Hepatocyte (in vitro differentiated cells): Measurements from ENCODE around the gene AKR1E2. TPM values are rescaled to one million over a fixed set of nuclear protein-coding genes. Genes with fewer than 3 reads are reported as not detected.

Experiments used
- DNase-seq: peaks from one replicate; pipeline ENCODE4 v3.0.0-alpha.2; 2016; ENCODE audit warnings: low spot score
- H2AFZ ChIP-seq: fragments of 200-600 bp; sonication (generic); 2 replicates; pipeline ENCODE4 v1.6.0; 2016; ENCODE audit warnings: antibody characterized with exemption, mild to moderate bottlenecking
- H3K27ac ChIP-seq: fragments of 200-600 bp; sonication (generic); 2 replicates; pipeline ENCODE4 v1.5.1; 2016; ENCODE audit warnings: mild to moderate bottlenecking
- H3K27me3 ChIP-seq: fragments of 200-600 bp; sonication (generic); 2 replicates; pipeline ENCODE4 v1.6.1; 2016
- H3K36me3 ChIP-seq: fragments of 200-600 bp; sonication (generic); replicated peaks from 2 replicates; pipeline ENCODE4 v1.5.1; 2016; ENCODE audit warnings: low read depth; ENCODE audit not compliant: insufficient read depth
- H3K4me1 ChIP-seq: fragments of 200-600 bp; sonication (generic); 2 replicates; pipeline ENCODE4 v1.5.1; 2016; ENCODE audit warnings: mild to moderate bottlenecking, moderate library complexity; ENCODE audit not compliant: insufficient read depth
- H3K4me2 ChIP-seq: fragments of 200-600 bp; sonication (generic); 2 replicates; pipeline ENCODE4 v1.6.0; 2016
- H3K4me3 ChIP-seq: fragments of 200-600 bp; sonication (generic); 2 replicates; pipeline ENCODE4 v1.5.1; 2016; ENCODE audit warnings: mild to moderate bottlenecking
- H3K79me2 ChIP-seq: fragments of 200-600 bp; sonication (generic); 2 replicates; pipeline ENCODE4 v1.6.0; 2017; ENCODE audit warnings: mild to moderate bottlenecking
- H3K9me2 ChIP-seq: fragments of 200-600 bp; sonication (generic); replicated peaks from 2 replicates; pipeline ENCODE4 v1.6.0; 2017; ENCODE audit warnings: mild to moderate bottlenecking; ENCODE audit not compliant: insufficient read depth
- H3K9me3 ChIP-seq: fragments of 200-600 bp; sonication (generic); 2 replicates; pipeline ENCODE4 v1.5.1; 2016; ENCODE audit warnings: low read depth, mild to moderate bottlenecking
- H4K20me1 ChIP-seq: fragments of 200-600 bp; sonication (generic); 2 replicates; pipeline ENCODE4 v1.6.0; 2016; ENCODE audit warnings: mild to moderate bottlenecking; ENCODE audit not compliant: insufficient read depth, poor library complexity, severe bottlenecking
- EZH2 ChIP-seq: fragments of 200-600 bp; sonication (generic); IDR thresholded peaks from 2 replicates; pipeline ENCODE4 v1.6.1; 2016; ENCODE audit warnings: antibody characterized with exemption, mild to moderate bottlenecking, borderline replicate concordance
- EZH2phosphoT487 ChIP-seq: fragments of 200-600 bp; sonication (generic); IDR thresholded peaks from one replicate; pipeline ENCODE4 v1.6.1; 2018; ENCODE audit warnings: antibody characterized with exemption, mild to moderate bottlenecking, low read depth, moderate library complexity; ENCODE audit not compliant: unreplicated experiment, severe bottlenecking
- WGBS: methylation state at CpG from one replicate; pipeline ENCODE4 v1.1.6; 2016; ENCODE audit warnings: low lambda C conversion rate; ENCODE audit errors: missing lambda C conversion rate; 5-methylcytosine and 5-hydroxymethylcytosine counted together
- polyA plus RNA-seq: library from polyadenylated mRNA; unstranded; fragments of >200 nt; fragmentation: Nextera tagmentation; extraction: Ambion mirVana; gene quantifications from 2 replicates; pipeline ENCODE4 v1.2.1, GENCODE V29; 2016
- total RNA-seq: library from RNA; depleted of rRNA; stranded (reverse); fragments of >200 nt; gene quantifications from 2 replicates; pipeline ENCODE4 v1.2.3, GENCODE V29; 2014
- TF ChIP-seq, protein P1 (sequence below): fragments of 200-600 bp; sonication (generic); IDR thresholded peaks from 2 replicates; pipeline ENCODE4 v1.5.1; 2016; ENCODE audit warnings: antibody characterized with exemption, mild to moderate bottlenecking; ENCODE audit not compliant: poor library complexity

Gene AKR1E2
- total and polyA plus RNA-seq, 2 experiments from 2014 or later = 1.6 to 4.2 TPM

DNA sequence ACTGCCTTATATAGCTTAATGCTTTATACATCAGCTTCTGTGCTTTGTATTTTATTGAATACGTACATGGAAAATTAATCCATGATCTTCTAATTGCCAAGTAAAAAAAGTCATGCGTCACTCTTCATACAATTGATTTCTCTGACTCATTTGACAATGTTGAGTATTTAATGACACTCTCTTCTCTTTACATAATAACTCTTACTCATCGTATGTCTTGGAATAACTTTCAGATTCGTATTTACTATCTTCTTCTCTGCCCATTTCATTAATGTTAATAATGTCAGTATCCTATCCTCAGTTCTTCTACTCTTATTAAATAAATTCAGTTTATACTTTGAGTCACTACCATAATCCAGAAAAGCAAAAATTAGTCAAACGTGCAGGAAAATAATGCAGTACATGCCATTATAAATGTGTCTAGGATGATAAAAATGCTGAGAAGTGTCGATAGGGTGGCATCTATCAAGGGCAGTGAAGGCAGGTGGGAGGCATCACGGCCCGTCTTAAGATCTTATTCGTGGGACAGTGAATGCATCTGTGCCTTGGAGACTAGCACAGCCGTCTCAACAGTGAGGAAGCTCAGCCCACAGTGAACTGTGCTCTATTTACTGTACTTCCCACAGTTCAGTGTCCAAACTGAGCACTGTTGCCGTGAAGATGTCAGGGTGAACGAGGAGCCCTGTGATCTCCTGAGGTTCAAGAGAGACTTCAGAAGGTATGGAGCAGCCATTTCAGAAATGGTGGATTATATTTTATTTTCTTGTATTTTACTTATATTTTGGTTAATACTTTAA lies 39.8 kb upstream of the AKR1E2 start:
- WGBS = 79% methylated on average over 12 of the region's 12 CpGs
- no peak overlapping the region for H3K27ac ChIP-seq
- no peaks in the 10 kb centered on the region for H4K20me1 ChIP-seq
- DNase-seq = no peak
- no peaks in the 10 kb centered on the region for H3K4me1 ChIP-seq
- no peak overlapping the region for H3K4me2 ChIP-seq
- TF ChIP-seq EZH2 (no peak), EZH2phosphoT487 (no peak)
- TF ChIP-seq, protein P1, sequence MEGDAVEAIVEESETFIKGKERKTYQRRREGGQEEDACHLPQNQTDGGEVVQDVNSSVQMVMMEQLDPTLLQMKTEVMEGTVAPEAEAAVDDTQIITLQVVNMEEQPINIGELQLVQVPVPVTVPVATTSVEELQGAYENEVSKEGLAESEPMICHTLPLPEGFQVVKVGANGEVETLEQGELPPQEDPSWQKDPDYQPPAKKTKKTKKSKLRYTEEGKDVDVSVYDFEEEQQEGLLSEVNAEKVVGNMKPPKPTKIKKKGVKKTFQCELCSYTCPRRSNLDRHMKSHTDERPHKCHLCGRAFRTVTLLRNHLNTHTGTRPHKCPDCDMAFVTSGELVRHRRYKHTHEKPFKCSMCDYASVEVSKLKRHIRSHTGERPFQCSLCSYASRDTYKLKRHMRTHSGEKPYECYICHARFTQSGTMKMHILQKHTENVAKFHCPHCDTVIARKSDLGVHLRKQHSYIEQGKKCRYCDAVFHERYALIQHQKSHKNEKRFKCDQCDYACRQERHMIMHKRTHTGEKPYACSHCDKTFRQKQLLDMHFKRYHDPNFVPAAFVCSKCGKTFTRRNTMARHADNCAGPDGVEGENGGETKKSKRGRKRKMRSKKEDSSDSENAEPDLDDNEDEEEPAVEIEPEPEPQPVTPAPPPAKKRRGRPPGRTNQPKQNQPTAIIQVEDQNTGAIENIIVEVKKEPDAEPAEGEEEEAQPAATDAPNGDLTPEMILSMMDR = no peak
- no peaks in the 10 kb centered on the region for H3K9me2 ChIP-seq
- no peaks in the 10 kb centered on the region for H3K9me3 ChIP-seq
- H3K27me3 ChIP-seq = no peaks in the 10 kb centered on the region
- no peak overlapping the region for H2AFZ ChIP-seq
- H3K79me2 ChIP-seq = no peaks in the 10 kb centered on the region
- H3K4me3 ChIP-seq = no peak overlapping the region
- H3K36me3 ChIP-seq = no peaks in the 10 kb centered on the region

DNA sequence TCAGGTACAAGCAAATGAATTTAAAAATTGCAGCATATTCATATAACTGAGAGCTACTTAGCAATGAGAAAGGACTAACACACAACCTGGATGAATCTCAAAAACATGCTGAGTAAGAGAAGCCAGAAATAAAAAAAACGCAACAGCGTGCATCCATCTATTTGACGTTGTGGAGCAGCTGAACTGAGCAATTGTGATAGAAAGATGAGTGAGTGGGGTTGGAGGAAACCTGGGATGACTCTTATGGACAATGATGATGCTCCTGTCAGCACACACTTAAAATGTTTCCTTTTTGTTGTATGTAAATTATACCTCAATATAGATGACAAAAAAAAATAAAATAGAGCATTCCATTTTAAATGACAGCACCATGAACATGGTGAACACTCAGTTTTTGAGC lies 36.0 kb upstream of the AKR1E2 start:
- no peaks in the 10 kb centered on the region for H4K20me1 ChIP-seq
- H3K79me2 ChIP-seq = no peaks in the 10 kb centered on the region
- no peaks in the 10 kb centered on the region for H3K9me3 ChIP-seq
- no peak overlapping the region for H3K4me3 ChIP-seq
- no peak overlapping the region for H3K27ac ChIP-seq
- no peak overlapping the region for H3K4me2 ChIP-seq
- H3K36me3 ChIP-seq = no peaks in the 10 kb centered on the region
- no peak overlapping the region for H2AFZ ChIP-seq
- TF ChIP-seq EZH2 (no peak), EZH2phosphoT487 (no peak)
- no peak for DNase-seq
- WGBS = 97% methylated on average over 3 of the region's 3 CpGs
- no peaks in the 10 kb centered on the region for H3K9me2 ChIP-seq
- no peaks in the 10 kb centered on the region for H3K4me1 ChIP-seq
- no peaks in the 10 kb centered on the region for H3K27me3 ChIP-seq

DNA sequence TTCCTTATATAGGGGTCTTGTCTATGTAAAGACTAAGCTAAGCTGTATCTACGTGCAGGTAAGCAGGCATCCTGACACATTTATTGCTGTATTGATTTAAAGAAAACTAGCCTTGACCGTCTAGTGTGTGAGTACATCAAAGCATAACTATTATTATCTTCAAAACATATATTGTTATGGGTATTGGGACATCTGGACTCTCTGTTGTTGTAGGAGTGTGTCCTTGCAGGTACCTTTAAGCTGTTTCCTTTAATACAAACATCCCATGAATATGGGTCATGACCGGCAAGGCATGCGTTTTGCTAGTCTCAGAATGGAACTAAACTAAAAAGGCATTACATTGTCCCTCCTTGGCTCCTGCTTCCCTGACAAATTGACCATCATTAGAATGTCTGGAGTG lies 35.1 kb upstream of the AKR1E2 start:
- TF ChIP-seq EZH2phosphoT487 (no peak), EZH2 (no peak)
- TF ChIP-seq, protein P1 = no peak
- Histone ChIP-seq H3K9me3 (no peaks in the 10 kb centered on the region), H3K79me2 (no peaks in the 10 kb centered on the region), H3K36me3 (no peaks in the 10 kb centered on the region), H3K4me1 (no peaks in the 10 kb centered on the region), H3K27ac (no peak overlapping the region), H3K9me2 (no peaks in the 10 kb centered on the region), H3K4me3 (no peak overlapping the region), H3K27me3 (no peaks in the 10 kb centered on the region), H2AFZ (no peak overlapping the region), H3K4me2 (no peak overlapping the region), H4K20me1 (no peaks in the 10 kb centered on the region)
- no peak for DNase-seq
- WGBS = 80% methylated on average over 4 of the region's 4 CpGs

DNA sequence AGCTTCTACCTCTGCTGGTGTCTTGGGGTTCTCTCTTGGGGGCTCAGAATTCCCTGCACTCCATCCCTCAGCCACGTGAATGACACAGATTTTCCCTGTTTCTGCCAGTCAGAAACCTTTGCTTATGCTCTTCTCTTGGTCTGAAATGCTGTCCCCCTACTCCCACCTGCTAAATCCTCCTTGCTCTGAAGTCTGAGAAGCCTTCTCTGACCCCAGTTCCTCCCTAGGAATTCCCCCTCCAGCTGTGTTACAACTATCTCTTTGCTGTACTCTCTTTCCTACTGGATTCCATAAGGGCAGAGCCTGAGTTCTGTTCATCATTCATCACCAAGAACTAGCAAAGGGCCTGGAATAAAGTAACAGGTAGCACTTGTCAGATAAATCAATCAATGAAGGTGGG lies 33.6 kb upstream of the AKR1E2 start:
- no peak overlapping the region for H3K27ac ChIP-seq
- H3K36me3 ChIP-seq = no peaks in the 10 kb centered on the region
- no peaks in the 10 kb centered on the region for H3K9me2 ChIP-seq
- 56% methylated on average over 1 of the region's 1 CpG for WGBS
- H3K79me2 ChIP-seq = no peaks in the 10 kb centered on the region
- no peaks in the 10 kb centered on the region for H3K27me3 ChIP-seq
- H4K20me1 ChIP-seq = no peaks in the 10 kb centered on the region
- DNase-seq = no peak
- no peak overlapping the region for H3K4me2 ChIP-seq
- no peak overlapping the region for H2AFZ ChIP-seq
- no peaks in the 10 kb centered on the region for H3K4me1 ChIP-seq
- H3K4me3 ChIP-seq = no peak overlapping the region
- TF ChIP-seq EZH2 (no peak), EZH2phosphoT487 (no peak)
- TF ChIP-seq, protein P1 = no peak
- no peaks in the 10 kb centered on the region for H3K9me3 ChIP-seq
